Osteoblast (primary cell): Measurements from ENCODE around the gene PRKN. TPM values are rescaled to one million over a fixed set of nuclear protein-coding genes. Genes with fewer than 3 reads are reported as not detected.

ENCODE experiments used
- DNase-seq: peaks from one replicate; pipeline ENCODE4 v3.0.0; 2011; ENCODE audit warnings: low spot score, mixed read lengths; ENCODE audit not compliant: insufficient read length; ENCODE audit errors: missing footprints
- H2AFZ ChIP-seq: 2 replicates; pipeline ENCODE4 v1.6.0; 2011; ENCODE audit warnings: mild to moderate bottlenecking, low read length
- H3K27ac ChIP-seq: 2 replicates; pipeline ENCODE4 v1.5.1; 2011; ENCODE audit warnings: mild to moderate bottlenecking, low read depth, low read length, moderate library complexity
- H3K27me3 ChIP-seq: 2 replicates; pipeline ENCODE4 v1.6.0; 2012; ENCODE audit warnings: mild to moderate bottlenecking, control low read depth, inconsistent platforms, low read length, moderate library complexity; ENCODE audit not compliant: insufficient read depth
- H3K36me3 ChIP-seq: 2 replicates; pipeline ENCODE4 v1.5.1; 2011; ENCODE audit warnings: mild to moderate bottlenecking, low read length, control low read depth, moderate library complexity; ENCODE audit not compliant: insufficient read depth
- H3K4me1 ChIP-seq: 2 replicates; pipeline ENCODE4 v1.5.1; 2011; ENCODE audit warnings: mild to moderate bottlenecking, low read length, control low read depth, moderate library complexity; ENCODE audit not compliant: insufficient read depth
- H3K4me2 ChIP-seq: 2 replicates; pipeline ENCODE4 v1.6.0; 2011; ENCODE audit warnings: mild to moderate bottlenecking, low read length; ENCODE audit not compliant: insufficient read depth
- H3K4me3 ChIP-seq: fragments of 200-600 bp; sonication (generic); 3 replicates; pipeline ENCODE4 v1.5.1; 2012; ENCODE audit warnings: mild to moderate bottlenecking, low read length, inconsistent platforms; ENCODE audit not compliant: insufficient read depth
- H3K79me2 ChIP-seq: 2 replicates; pipeline ENCODE4 v1.6.0; 2012; ENCODE audit warnings: mild to moderate bottlenecking, low read length, control low read depth, inconsistent platforms; ENCODE audit not compliant: insufficient read depth
- H3K9me3 ChIP-seq: 2 replicates; pipeline ENCODE4 v1.5.1; 2011; ENCODE audit warnings: low read depth, low read length, control low read depth
- H4K20me1 ChIP-seq: 2 replicates; pipeline ENCODE4 v1.6.0; 2012; ENCODE audit warnings: mild to moderate bottlenecking, low read length, control low read depth; ENCODE audit not compliant: insufficient read depth
- total RNA-seq: library from RNA; depleted of rRNA; stranded (reverse); fragments of >200 nt; gene quantifications from 2 replicates; pipeline ENCODE4 v1.2.3, GENCODE V29; 2012
- TF ChIP-seq, protein P1 (sequence below): IDR thresholded peaks from 2 replicates; pipeline ENCODE4 v1.5.1; 2011; ENCODE audit warnings: mild to moderate bottlenecking, low read depth, low read length, moderate library complexity; ENCODE audit errors: extremely low read depth

Gene PRKN
- total RNA-seq, 1 donor = 2.9 TPM

DNA sequence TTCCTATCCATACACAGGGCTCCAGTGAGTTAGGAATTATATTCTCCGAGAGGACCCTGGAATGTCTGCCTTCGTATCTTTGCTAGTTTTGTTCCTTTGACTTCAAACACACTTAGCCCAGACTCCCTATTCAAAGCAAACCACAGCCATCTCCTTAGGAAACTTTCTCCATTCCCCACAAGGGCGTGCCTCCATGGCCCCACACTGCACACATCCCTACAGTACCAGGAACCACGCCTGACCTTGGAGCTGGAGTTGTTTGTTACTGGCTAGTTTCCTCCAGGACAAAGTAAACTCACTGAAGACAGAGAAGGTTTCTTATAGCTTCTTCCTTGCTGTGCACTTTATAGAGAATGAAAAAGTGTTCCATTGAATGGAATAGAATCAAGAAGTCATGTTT lies 1040.9 kb downstream of the PRKN start:
- no peaks in the 10 kb centered on the region for H3K9me3 ChIP-seq
- H2AFZ ChIP-seq = no peak overlapping the region
- no peaks in the 10 kb centered on the region for H4K20me1 ChIP-seq
- H3K36me3 ChIP-seq = no peaks in the 10 kb centered on the region
- H3K4me3 ChIP-seq = no peak overlapping the region
- no peak for DNase-seq
- no peaks in the 10 kb centered on the region for H3K4me1 ChIP-seq
- no peaks in the 10 kb centered on the region for H3K27me3 ChIP-seq
- no peak overlapping the region for H3K4me2 ChIP-seq
- no peaks in the 10 kb centered on the region for H3K79me2 ChIP-seq
- H3K27ac ChIP-seq = no peak overlapping the region
- TF ChIP-seq, protein P1, sequence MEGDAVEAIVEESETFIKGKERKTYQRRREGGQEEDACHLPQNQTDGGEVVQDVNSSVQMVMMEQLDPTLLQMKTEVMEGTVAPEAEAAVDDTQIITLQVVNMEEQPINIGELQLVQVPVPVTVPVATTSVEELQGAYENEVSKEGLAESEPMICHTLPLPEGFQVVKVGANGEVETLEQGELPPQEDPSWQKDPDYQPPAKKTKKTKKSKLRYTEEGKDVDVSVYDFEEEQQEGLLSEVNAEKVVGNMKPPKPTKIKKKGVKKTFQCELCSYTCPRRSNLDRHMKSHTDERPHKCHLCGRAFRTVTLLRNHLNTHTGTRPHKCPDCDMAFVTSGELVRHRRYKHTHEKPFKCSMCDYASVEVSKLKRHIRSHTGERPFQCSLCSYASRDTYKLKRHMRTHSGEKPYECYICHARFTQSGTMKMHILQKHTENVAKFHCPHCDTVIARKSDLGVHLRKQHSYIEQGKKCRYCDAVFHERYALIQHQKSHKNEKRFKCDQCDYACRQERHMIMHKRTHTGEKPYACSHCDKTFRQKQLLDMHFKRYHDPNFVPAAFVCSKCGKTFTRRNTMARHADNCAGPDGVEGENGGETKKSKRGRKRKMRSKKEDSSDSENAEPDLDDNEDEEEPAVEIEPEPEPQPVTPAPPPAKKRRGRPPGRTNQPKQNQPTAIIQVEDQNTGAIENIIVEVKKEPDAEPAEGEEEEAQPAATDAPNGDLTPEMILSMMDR = no peak

DNA sequence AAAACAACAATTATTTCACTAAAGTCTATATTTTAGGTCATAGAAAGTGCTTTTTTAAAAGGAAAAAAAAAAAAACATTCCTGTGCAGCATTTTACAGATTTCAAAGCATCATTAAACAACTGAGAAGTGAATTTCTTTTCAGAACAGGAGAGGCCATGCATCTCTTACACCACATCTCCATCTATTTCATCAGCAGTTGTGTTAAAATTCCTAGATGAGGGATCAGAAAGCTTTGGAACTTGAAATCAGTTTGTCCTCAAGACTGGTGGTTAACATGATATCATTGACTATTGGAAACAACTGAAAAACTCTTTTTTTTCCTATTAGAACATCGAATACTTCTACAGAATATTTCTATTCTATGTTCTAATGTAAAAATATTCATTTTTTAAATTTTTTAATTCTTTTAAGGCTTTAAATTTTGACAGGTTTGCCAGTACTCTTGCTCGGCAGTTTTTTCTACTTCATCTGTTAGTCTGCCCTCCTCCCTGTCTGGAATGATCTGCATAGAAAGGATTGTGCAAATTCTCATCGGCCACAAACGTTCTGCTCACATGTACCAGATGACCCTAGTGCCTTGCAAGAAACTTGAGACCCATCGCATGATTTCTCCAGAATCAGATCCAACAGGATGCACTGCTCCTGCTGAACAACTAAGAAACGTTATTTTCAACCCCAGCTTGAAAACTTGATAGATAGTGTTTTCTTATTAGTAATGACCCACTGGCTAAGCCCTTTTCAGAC lies 1042.7 kb downstream of the PRKN start:
- Histone ChIP-seq H3K4me3 (no peak overlapping the region), H3K4me1 (no peaks in the 10 kb centered on the region), H3K4me2 (no peak overlapping the region), H3K36me3 (no peaks in the 10 kb centered on the region), H3K79me2 (no peaks in the 10 kb centered on the region), H4K20me1 (no peaks in the 10 kb centered on the region), H3K27me3 (no peaks in the 10 kb centered on the region), H3K27ac (no peak overlapping the region), H3K9me3 (no peaks in the 10 kb centered on the region), H2AFZ (no peak overlapping the region)
- DNase-seq = no peak
- TF ChIP-seq, protein P1 = no peak

DNA sequence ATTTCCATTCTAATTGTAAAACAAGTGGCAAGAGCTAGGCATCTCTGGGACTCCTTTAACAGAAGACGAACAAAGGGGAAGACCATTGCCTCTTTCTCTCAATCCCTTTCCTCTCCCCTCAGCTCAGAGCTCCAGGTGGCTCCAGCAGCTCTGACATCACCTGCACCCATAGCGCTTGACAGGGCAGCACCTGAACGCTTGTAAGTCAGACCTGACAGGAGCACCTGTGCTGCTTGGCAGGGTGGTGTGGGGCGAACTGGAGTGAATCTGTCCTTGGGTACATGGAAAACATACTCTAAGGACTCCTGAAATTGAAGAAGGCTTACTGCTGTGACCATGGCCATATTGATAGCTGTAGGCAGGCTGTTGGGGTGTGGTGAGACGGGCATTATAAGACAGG lies 1044.2 kb downstream of the PRKN start:
- H3K79me2 ChIP-seq = no peaks in the 10 kb centered on the region

DNA sequence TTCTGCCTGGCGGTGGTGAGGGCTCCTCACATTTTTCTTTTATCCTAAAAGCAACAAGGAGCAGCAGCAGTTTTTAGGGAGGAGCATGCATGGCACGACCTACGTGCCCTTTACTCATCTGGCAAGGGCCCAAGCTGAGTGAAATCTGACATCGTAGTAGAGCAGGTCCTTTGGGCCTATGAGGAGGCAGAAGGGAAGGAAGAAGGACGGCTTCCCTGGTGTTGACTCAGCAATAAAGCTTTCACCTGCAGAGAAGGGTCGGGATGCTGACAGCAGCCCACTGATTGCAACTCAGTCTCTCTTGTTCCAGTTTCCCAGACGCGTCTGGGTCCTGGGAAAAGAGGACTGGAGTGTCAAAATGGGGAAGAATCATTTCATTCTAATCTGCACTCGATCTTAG lies 1044.6 kb downstream of the PRKN start:
- H2AFZ ChIP-seq = no peak overlapping the region
- H3K27me3 ChIP-seq = no peaks in the 10 kb centered on the region
- no peaks in the 10 kb centered on the region for H3K4me1 ChIP-seq
- DNase-seq = peak; percentile 15
- no peak overlapping the region for H3K4me2 ChIP-seq
- no peak overlapping the region for H3K27ac ChIP-seq
- H3K9me3 ChIP-seq = peaks cover 5% of the 10 kb centered on the region
- TF ChIP-seq, protein P1 = no peak
- H3K79me2 ChIP-seq = no peaks in the 10 kb centered on the region
- H4K20me1 ChIP-seq = no peaks in the 10 kb centered on the region
- no peaks in the 10 kb centered on the region for H3K36me3 ChIP-seq
- H3K4me3 ChIP-seq = no peak overlapping the region

More for the DNA sequence above, 1044.2 kb downstream of the PRKN start:
- DNase-seq = no peak
- H3K4me2 ChIP-seq = no peak overlapping the region
- TF ChIP-seq, protein P1 = no peak
- no peak overlapping the region for H2AFZ ChIP-seq
- no peaks in the 10 kb centered on the region for H3K36me3 ChIP-seq
- H3K4me1 ChIP-seq = no peaks in the 10 kb centered on the region
- no peak overlapping the region for H3K27ac ChIP-seq
- H4K20me1 ChIP-seq = no peaks in the 10 kb centered on the region
- no peaks in the 10 kb centered on the region for H3K27me3 ChIP-seq
- no peak overlapping the region for H3K4me3 ChIP-seq
- peaks cover 5% of the 10 kb centered on the region for H3K9me3 ChIP-seq
